HG03378 (cell line): ENCODE measurements around the gene VPS37C.

Experiments used
- ATAC-seq: cut with Tn5 transposase; IDR thresholded peaks from one replicate; pipeline ENCODE4 v1.9.1; 2021; ENCODE audit warnings: mild to moderate bottlenecking, moderate library complexity; ENCODE audit not compliant: unreplicated experiment

VPS37C gene

GRCh38 chr11:61134801-61135257, 26.4 kb downstream of the VPS37C start:
- ATAC-seq, result no peak

GRCh38 chr11:61133956-61134662, 27.1 kb downstream of the VPS37C start:
- ATAC-seq, result no peak

GRCh38 chr11:61133145-61133544, 28.1 kb downstream of the VPS37C start:
- ATAC-seq, result no peak

GRCh38 chr11:61132646-61133045, 28.6 kb downstream of the VPS37C start:
- ATAC-seq, result no peak

- no peak for ATAC-seq
Measured at GRCh38 chr11:61131998-61132555, 29.1 kb downstream of the VPS37C start.

GRCh38 chr11:61131586-61131985, 29.6 kb downstream of the VPS37C start:
- ATAC-seq, result no peak

GRCh38 chr11:61131186-61131585, 30.0 kb downstream of the VPS37C start:
- ATAC-seq, result no peak

GRCh38 chr11:61129639-61130523, 31.3 kb downstream of the VPS37C start:
- ATAC-seq, result peak; percentile 74

- no peak for ATAC-seq
Measured at GRCh38 chr11:61128947-61129638, 32.1 kb downstream of the VPS37C start.

GRCh38 chr11:61127991-61128390, 33.2 kb downstream of the VPS37C start:
- no peak for ATAC-seq

- no peak for ATAC-seq
Measured at GRCh38 chr11:61126256-61126655, 35.0 kb downstream of the VPS37C start.

GRCh38 chr11:61125310-61125684, 35.9 kb downstream of the VPS37C start:
- ATAC-seq, result no peak

GRCh38 chr11:61124574-61125309, 36.5 kb downstream of the VPS37C start:
- ATAC-seq, result no peak

- no peak for ATAC-seq
Measured at GRCh38 chr11:61123775-61124571, 37.3 kb downstream of the VPS37C start.

GRCh38 chr11:61122761-61123160, 38.5 kb downstream of the VPS37C start:
- ATAC-seq, result no peak

- no peak for ATAC-seq
Measured at GRCh38 chr11:61121917-61122316, 39.3 kb downstream of the VPS37C start.

- no peak for ATAC-seq
Measured at GRCh38 chr11:61121192-61121831, 39.9 kb downstream of the VPS37C start.

GRCh38 chr11:61120706-61121191, 40.5 kb downstream of the VPS37C start:
- no peak for ATAC-seq

- ATAC-seq, result no peak
Measured at GRCh38 chr11:61120099-61120705, 41.0 kb downstream of the VPS37C start.
